Memory B cell (primary cell): ENCODE data around the gene IL22.

Source experiments
- ATAC-seq: fragments of 150-1000 bp; cut with Tn5 transposase; 2 replicates; pipeline ENCODE4 v1.10.0; 2021; ENCODE audit warnings: low read depth, mild to moderate bottlenecking, moderate library complexity
- DNase-seq, 2 donors: peaks; one replicate each; pipeline ENCODE4 v3.0.0; 2022; ENCODE audit warnings: low spot score in 2 of 2
- H3K27ac Mint-ChIP-seq: one replicate; pipeline ENCODE4 v1.8.0; 2022; ENCODE audit warnings: mild to moderate bottlenecking, moderate library complexity, mixed read lengths
- H3K27me3 Mint-ChIP-seq: one replicate; pipeline ENCODE4 v1.8.0; 2022; ENCODE audit warnings: mixed read lengths
- H3K36me3 Mint-ChIP-seq: one replicate; pipeline ENCODE4 v1.8.0; 2022; ENCODE audit warnings: mild to moderate bottlenecking, mixed read lengths
- H3K4me1 Mint-ChIP-seq: one replicate; pipeline ENCODE4 v1.8.0; 2022; ENCODE audit warnings: mixed read lengths
- H3K4me3 Mint-ChIP-seq: one replicate; pipeline ENCODE4 v1.8.0; 2022; ENCODE audit warnings: mild to moderate bottlenecking, moderate library complexity, mixed read lengths
- H3K9me3 Mint-ChIP-seq: one replicate; pipeline ENCODE4 v1.8.0; 2022; ENCODE audit warnings: mixed read lengths

The IL22 gene

GRCh38 chr12:68200854-68201253, 52.5 kb downstream of the IL22 start:
- Mint-ChIP-seq H3K9me3 (no peaks in the 10 kb centered on the region), H3K27me3 (no peaks in the 10 kb centered on the region), H3K4me3 (no peak overlapping the region), H3K36me3 (peaks cover 1% of the 10 kb centered on the region), H3K27ac (no peak overlapping the region), H3K4me1 (no peaks in the 10 kb centered on the region)
- no peak for DNase-seq
- no peak for ATAC-seq

GRCh38 chr12:68199127-68199526, 54.3 kb downstream of the IL22 start:
- Mint-ChIP-seq H3K9me3 (no peaks in the 10 kb centered on the region), H3K4me1 (no peaks in the 10 kb centered on the region), H3K27me3 (no peaks in the 10 kb centered on the region), H3K27ac (no peak overlapping the region), H3K4me3 (no peak overlapping the region), H3K36me3 (peaks cover 1% of the 10 kb centered on the region)
- ATAC-seq (no peak), DNase-seq (no peak)

GRCh38 chr12:68198507-68199086, 54.8 kb downstream of the IL22 start:
- H3K4me3 Mint-ChIP-seq = no peak overlapping the region
- H3K4me1 Mint-ChIP-seq = no peaks in the 10 kb centered on the region
- no peaks in the 10 kb centered on the region for H3K27me3 Mint-ChIP-seq
- no peak for DNase-seq
- H3K27ac Mint-ChIP-seq = no peak overlapping the region
- peaks cover 1% of the 10 kb centered on the region for H3K36me3 Mint-ChIP-seq
- H3K9me3 Mint-ChIP-seq = no peaks in the 10 kb centered on the region
- no peak for ATAC-seq
